Endothelial cell (in vitro differentiated cells): ENCODE data around the gene LGALS12. TPM values are rescaled to one million over a fixed set of nuclear protein-coding genes. Genes with fewer than 3 reads are reported as not detected.
"Not testable (repeated sequence)": the region's sequence is repeated elsewhere in the genome, so short reads cannot be mapped to it uniquely, and the experiment has no call there.

ENCODE experiments used
- DNase-seq: peaks from one replicate; pipeline ENCODE4 v3.0.0; 2021; ENCODE audit warnings: low spot score
- H3K27ac Mint-ChIP-seq: one replicate; pipeline ENCODE4 v1.8.0; 2021; ENCODE audit warnings: mixed read lengths, inconsistent platforms; ENCODE audit not compliant: unreplicated experiment
- H3K27me3 Mint-ChIP-seq: one replicate; pipeline ENCODE4 v1.8.0; 2021; ENCODE audit warnings: mild to moderate bottlenecking, moderate library complexity, mixed read lengths, inconsistent platforms; ENCODE audit not compliant: unreplicated experiment
- H3K36me3 Mint-ChIP-seq: one replicate; pipeline ENCODE4 v1.8.0; 2021; ENCODE audit warnings: mild to moderate bottlenecking, low read depth, mixed read lengths, inconsistent platforms; ENCODE audit not compliant: unreplicated experiment
- H3K4me1 Mint-ChIP-seq: one replicate; pipeline ENCODE4 v1.8.0; 2021; ENCODE audit warnings: mild to moderate bottlenecking, mixed read lengths, inconsistent platforms; ENCODE audit not compliant: unreplicated experiment
- H3K4me3 Mint-ChIP-seq: one replicate; pipeline ENCODE4 v1.8.0; 2021; ENCODE audit warnings: mild to moderate bottlenecking, mixed read lengths, inconsistent platforms; ENCODE audit not compliant: unreplicated experiment
- H3K9me3 Mint-ChIP-seq: one replicate; pipeline ENCODE4 v1.8.0; 2021; ENCODE audit warnings: mixed read lengths, inconsistent platforms; ENCODE audit not compliant: unreplicated experiment
- total RNA-seq: library from RNA; stranded (reverse); fragmentation: NEBNext Ultra II Directional; extraction: Animal tissue kit (Norgen Biotek cat#: 25700); gene quantifications from one replicate; pipeline ENCODE4 v1.2.1, GENCODE V29; 2021; ENCODE audit not compliant: unreplicated experiment
- TF ChIP-seq, protein P1 (sequence below): fragments of 200-600 bp; sonication (generic); IDR thresholded peaks from one replicate; pipeline ENCODE4 v1.5.0; 2021; ENCODE audit warnings: antibody characterized with exemption; ENCODE audit not compliant: unreplicated experiment

The LGALS12 gene
- total RNA-seq, 1 donor from 2014 or later: 0.67 TPM

DNA sequence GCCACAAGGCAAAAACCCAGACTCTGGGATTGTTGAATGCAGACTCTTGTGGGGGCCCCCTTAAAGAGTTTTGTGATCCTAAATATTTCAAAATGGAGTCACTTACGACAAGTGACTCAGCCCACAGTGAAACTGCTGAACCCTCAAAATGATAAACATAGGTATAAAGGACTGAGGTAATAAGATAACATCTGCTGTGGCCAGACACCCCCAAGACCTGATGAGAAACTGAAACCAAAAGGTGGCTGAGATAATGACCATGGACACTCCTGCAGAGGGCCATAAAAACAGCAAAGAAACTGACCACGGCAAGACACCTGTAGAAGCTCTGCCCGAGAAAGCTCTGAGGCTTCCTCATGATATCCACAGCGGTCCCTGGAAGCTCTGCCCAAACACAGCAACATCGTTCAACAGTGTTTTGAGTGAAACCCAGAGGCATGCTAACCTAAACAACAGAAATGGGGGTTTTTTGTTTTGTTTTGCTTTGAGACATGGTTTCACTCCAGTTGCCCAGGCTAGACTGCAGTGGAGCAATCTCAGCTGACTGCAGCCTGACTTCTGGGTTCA is 29.1 kb downstream of the LGALS12 start:
- H3K4me3 Mint-ChIP-seq: no peak overlapping the region
- H3K27me3 Mint-ChIP-seq: peaks cover 3% of the 10 kb centered on the region
- no peaks in the 10 kb centered on the region for H3K9me3 Mint-ChIP-seq
- no peak for DNase-seq
- H3K27ac Mint-ChIP-seq: no peak overlapping the region
- H3K4me1 Mint-ChIP-seq: peaks cover 7% of the 10 kb centered on the region
- TF ChIP-seq, protein P1, sequence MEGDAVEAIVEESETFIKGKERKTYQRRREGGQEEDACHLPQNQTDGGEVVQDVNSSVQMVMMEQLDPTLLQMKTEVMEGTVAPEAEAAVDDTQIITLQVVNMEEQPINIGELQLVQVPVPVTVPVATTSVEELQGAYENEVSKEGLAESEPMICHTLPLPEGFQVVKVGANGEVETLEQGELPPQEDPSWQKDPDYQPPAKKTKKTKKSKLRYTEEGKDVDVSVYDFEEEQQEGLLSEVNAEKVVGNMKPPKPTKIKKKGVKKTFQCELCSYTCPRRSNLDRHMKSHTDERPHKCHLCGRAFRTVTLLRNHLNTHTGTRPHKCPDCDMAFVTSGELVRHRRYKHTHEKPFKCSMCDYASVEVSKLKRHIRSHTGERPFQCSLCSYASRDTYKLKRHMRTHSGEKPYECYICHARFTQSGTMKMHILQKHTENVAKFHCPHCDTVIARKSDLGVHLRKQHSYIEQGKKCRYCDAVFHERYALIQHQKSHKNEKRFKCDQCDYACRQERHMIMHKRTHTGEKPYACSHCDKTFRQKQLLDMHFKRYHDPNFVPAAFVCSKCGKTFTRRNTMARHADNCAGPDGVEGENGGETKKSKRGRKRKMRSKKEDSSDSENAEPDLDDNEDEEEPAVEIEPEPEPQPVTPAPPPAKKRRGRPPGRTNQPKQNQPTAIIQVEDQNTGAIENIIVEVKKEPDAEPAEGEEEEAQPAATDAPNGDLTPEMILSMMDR: no peak
- H3K36me3 Mint-ChIP-seq: no peaks in the 10 kb centered on the region

DNA sequence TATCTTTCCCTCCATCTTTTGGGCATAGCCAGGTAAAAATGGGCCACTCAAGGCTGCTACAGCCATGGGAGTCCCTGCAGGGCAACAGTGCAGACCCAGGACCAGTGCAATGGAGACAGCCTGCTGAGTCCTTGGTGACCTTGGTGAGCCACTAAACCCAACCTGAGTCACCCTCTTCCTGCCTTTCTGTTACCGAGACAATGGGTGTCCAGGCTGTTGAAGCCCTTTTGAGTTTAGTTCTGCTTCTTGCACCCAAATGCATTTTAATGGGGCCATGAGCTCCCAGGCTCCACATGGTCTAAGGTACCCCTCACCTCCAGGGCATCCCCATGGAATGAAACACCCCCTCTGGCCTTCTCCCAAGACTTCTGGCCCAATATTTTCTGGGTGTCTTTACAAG is 29.9 kb downstream of the LGALS12 start:
- TF ChIP-seq, protein P1: no peak
- peaks cover 3% of the 10 kb centered on the region for H3K27me3 Mint-ChIP-seq
- no peak for DNase-seq
- no peak overlapping the region for H3K27ac Mint-ChIP-seq
- H3K36me3 Mint-ChIP-seq: no peaks in the 10 kb centered on the region
- H3K9me3 Mint-ChIP-seq: no peaks in the 10 kb centered on the region
- no peak overlapping the region for H3K4me3 Mint-ChIP-seq
- peaks cover 7% of the 10 kb centered on the region for H3K4me1 Mint-ChIP-seq

GRCh38 chr11:63536669-63537292 is 30.9 kb downstream of the LGALS12 start, which contains the start of gene PLAAT4:
TSS of gene PLAAT4 (plus strand) at chr11:63536808. CDS start at chr11:63536869, 61 bp downstream.
- no peak within 1 kb of the TSS for H3K4me3 Mint-ChIP-seq
- peaks cover 7% of the 10 kb centered on the region for H3K4me1 Mint-ChIP-seq
- no peak within 1 kb of the TSS for H3K27ac Mint-ChIP-seq
- H3K9me3 Mint-ChIP-seq: no peaks in the 10 kb centered on the region
- peaks cover 3% of the 10 kb centered on the region for H3K27me3 Mint-ChIP-seq
- DNase-seq: no peak
- TF ChIP-seq, protein P1: no peak
- no peaks in the 10 kb centered on the region for H3K36me3 Mint-ChIP-seq

GRCh38 chr11:63537293-63538101 is 31.6 kb downstream of the LGALS12 start:
- no peak overlapping the region for H3K27ac Mint-ChIP-seq
- H3K4me1 Mint-ChIP-seq: peaks cover 3% of the 10 kb centered on the region
- H3K4me3 Mint-ChIP-seq: no peak overlapping the region
- no peaks in the 10 kb centered on the region for H3K36me3 Mint-ChIP-seq
- TF ChIP-seq, protein P1: no peak
- no peaks in the 10 kb centered on the region for H3K9me3 Mint-ChIP-seq
- no peak for DNase-seq
- peaks cover 3% of the 10 kb centered on the region for H3K27me3 Mint-ChIP-seq

- not testable (repeated sequence) for H3K4me3 Mint-ChIP-seq, H3K36me3 Mint-ChIP-seq, H3K9me3 Mint-ChIP-seq, DNase-seq, H3K27ac Mint-ChIP-seq, H3K27me3 Mint-ChIP-seq, H3K4me1 Mint-ChIP-seq
Observed at GRCh38 chr11:63542506-63542905, 36.6 kb downstream of the LGALS12 start.
